D341Med (cell line): ENCODE results near the gene ADGRA1.
"Not testable (repeated sequence)": the region's sequence is repeated elsewhere in the genome, so short reads cannot be mapped to it uniquely, and the experiment has no call there.

Experiments
- DNase-seq: peaks from one replicate; pipeline ENCODE4 v3.0.0; 2012; ENCODE audit warnings: low spot score

ADGRA1 gene

DNA sequence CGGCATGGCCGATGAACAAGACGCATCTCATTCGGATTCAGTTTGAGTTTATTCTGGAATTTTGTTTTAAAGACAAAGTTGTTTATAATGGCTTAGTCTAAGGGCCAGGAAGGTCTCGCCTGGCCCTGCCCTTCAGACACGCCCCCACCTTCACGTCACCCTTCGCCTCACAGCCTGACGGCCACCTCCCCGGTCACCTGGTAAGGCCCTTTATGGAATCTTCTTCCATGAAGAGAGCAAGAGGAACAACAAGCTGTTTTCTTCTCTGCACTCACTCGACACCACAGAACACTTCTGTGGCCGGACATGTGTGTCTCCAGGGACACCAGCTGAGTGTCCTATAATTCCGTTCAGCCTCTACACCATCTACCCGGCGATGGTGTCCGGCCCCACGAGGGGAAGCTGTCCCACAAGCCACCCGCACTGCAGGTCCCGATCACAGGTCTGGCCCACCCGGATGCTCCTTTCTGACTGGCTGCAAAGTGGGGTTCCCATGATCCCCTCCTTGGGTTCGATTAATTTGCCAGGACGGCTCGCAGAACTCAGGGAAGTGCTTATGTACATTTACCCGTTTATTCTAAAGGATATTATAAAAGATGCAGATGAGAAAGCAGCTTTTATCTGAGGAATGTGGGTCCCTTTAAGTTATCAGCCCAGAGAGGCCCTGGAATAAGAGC, 54.9 kb downstream of the ADGRA1 start:
- DNase-seq, result no peak

- peak; percentile 4 for DNase-seq
Measured at GRCh38 chr10:133143200-133143533, 55.4 kb downstream of the ADGRA1 start.

- no peak for DNase-seq
Measured at GRCh38 chr10:133143546-133143945, 55.8 kb downstream of the ADGRA1 start.

- no peak for DNase-seq
Measured at GRCh38 chr10:133144771-133145170, 57.0 kb downstream of the ADGRA1 start.

GRCh38 chr10:133150226-133150625, 62.5 kb downstream of the ADGRA1 start:
- no peak for DNase-seq

DNA sequence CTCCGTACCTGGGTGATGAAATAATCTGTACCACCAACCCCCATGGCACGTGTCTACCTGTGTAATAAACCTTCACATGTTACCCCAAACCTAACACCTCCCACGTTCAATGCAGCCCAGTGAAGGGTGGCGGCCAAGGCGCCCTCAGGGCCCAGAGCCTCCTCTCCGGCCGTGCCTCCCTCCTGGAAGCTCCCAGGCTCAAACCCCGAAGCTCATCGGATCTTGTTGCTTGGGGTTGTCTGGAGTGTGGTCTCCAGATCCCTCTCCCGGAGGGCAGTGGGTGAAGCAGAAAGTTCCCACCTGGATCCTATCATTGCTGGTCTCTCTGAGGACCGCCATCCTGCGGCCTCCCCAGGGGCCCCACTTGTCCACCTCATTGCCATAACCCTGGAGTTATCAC, 62.9 kb downstream of the ADGRA1 start:
- DNase-seq, result no peak

GRCh38 chr10:133151071-133151470, 63.3 kb downstream of the ADGRA1 start:
- DNase-seq, result not testable (repeated sequence)

DNA sequence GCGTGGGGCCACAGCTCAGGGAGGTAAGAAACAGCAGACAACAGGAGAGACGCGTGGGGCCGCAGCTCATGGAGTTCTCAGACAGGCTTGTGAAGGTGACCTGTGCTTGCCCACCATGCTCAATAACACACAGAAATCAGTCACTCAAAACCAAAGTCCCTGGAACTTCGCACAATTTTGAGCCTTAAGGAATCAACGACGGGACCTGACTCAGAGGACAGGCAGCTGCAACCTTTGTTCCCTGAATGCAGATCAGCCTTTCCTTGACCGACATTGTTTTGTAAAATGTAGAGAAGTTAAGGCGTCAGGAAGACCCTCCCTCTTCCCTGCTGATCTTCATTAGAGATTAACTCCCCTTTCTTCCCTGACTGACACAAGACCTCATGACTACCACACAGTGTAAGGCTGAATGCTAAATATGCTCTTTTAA, 63.8 kb downstream of the ADGRA1 start:
- no peak for DNase-seq

GRCh38 chr10:133154411-133154810, 66.7 kb downstream of the ADGRA1 start:
- DNase-seq, result no peak

- no peak for DNase-seq
Measured at GRCh38 chr10:133154996-133155778, 67.5 kb downstream of the ADGRA1 start.

DNA sequence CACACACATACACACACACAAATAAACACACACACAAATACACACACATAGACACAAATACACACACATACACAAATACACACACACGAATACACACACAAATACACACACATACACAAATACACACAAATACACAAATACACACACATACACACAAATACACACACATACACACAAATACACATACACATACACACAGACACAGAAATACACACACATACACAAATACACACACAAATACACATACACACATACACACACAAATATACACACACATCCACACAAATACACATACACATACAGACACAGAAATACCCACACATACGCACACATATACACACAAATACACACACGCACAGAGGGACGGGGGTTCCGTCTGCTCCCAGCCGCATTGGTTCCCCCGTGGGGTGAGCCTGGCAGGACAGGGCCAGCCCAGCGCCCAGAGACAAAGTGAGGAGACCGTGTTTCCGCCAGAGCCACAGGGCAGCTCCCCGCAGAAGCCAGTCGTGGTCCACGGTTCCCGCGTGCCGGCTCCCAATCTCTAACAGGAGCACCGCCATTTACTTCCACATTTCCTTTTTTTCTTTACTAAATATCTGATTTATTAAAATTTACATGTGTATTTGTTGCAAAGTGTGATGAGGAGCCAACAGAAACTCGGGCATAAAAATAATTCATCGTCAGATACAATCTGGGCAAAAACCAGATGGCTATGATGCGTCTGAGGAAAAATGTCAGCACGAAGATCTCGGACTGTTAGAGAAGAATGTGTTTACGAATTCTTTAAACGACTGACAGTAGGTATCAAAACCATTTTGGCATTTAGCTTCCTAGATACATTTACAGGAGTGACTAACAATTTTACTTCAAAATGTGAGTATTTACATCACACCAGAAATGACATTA, 69.2 kb downstream of the ADGRA1 start:
- DNase-seq, result no peak

DNA sequence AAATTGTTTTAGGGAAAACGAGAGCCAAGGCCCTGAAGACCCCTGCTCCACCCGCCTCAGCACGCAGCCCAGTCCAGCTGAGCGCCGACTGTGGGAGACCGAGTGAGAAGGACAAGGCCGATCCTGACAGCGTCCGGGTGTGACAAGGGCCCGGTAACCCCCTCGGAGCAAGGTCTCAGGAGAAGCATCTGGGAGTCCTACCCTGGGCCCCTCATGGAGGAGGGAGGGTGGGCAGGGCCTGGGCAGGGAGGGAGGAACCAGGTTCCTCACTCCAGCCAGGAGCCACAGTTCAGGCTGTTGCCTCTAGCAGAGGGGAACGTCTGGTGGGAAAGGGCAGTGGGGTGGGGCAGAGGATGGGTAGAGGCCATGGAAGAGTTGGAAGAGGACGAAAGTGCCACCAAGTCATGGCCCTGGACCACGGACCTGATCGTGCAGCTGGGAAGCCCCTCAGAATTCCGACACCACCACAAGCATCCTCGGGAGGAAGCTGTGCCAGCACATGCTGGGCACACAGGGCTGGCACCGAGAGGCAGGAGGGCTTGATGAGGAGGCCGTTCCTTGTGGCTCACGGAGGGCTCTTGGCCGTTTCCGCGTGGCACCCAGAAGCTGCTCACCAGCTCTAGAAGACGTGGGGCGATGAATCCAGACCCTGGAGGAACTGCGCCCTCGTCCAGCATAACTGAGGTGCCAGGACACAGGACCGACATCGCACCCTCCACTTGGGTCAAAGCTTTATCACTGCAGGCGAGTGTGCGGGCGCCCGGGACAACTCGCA, 70.1 kb downstream of the ADGRA1 start:
- DNase-seq, result no peak

DNA sequence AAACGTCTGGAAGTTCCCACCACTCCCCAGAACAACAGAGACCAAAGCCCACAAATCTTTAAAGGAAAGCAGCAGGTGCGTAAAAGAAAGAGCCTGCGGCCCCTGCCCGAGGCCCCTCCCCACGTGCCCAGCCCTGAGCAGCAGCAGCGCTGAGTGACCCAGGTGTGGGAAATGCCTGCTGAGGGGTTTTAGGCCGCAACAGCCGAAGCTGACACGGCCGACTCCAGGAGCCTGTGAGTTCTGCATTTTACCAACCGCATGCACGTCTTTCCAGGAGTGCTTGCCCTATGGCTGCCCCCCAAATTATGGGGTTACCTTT, 70.7 kb downstream of the ADGRA1 start:
- no peak for DNase-seq

DNA sequence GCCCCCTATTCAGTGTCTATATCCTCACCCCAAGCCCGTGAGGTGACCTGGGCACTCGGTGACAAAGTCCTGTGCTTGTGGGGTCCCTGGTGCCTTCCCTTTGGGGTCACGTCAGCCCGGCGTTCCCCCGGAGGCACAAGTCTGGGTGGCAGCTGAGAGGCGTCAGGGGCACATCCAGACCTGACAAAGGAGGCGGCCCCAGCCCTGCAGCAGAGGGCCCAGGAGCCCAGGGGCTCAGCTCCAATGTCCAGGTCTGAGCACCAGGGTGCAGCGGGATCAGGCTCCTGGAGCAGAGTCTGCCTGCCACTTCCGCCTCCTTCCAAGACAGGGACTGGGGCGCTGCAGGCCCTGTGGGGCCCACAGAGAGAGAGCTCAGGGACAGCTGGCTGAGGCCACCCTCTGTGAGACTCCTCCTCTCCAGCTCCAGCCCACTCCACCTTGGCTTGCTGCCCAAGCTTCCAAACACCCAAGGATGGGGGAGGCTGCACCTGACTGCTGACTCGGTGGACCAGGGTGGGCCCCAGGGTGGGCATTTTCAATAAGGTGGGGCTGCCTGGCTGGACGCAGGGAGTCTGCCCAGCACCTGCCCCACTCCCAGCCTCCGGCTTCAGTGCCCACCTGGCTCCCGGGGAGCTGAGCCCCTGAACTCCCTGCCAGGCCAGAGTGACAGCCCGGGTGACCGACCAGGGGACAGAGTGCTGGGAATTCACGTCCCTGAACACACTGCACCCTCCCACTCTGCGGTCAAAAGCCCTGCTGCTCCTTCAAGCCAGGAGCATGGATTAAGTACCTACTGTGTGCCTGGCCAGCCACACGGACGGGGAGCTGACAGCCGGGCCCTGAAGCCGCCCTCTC, 71.3 kb downstream of the ADGRA1 start:
- no peak for DNase-seq

GRCh38 chr10:133159611-133159949, 71.9 kb downstream of the ADGRA1 start:
- DNase-seq, result no peak

GRCh38 chr10:133159950-133160825, 72.5 kb downstream of the ADGRA1 start, which contains the start of gene KNDC1:
Gene KNDC1 (plus strand): TSS chr10:133160219. CDS start chr10:133160468, 249 bp downstream.
- peak; percentile 70 for DNase-seq

- DNase-seq, result no peak
Measured at GRCh38 chr10:133160826-133161471, 73.2 kb downstream of the ADGRA1 start.

DNA sequence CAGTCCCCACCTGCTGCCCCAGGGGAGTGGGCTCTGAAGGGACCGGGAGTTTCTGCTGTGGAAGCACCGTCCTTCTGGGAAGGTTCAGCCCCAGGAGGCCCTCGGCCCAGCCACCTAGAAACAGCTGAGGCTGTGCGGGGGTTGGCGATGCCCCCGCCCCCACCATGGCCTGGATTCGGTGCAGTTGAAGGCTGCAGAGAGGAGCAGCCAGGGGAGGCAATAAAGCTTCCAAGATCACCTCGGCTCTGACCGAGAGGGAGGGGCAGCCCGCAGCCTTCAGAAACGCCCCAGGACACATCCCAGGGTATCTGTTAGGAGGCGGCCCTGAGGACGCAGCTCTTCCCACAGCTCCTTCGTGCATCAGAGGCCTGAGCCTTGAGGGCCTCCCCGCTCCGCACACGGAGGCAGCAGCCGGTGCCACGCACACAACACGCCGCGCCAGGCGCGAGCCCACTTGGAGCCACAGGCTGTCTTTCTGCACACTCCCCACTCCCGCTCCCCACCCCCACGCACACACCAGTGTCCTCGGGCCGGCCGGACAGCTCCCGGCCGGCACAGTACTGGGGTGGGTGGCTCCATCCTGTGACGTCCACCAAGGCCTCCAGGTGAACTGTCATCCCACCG, 73.9 kb downstream of the ADGRA1 start:
- no peak for DNase-seq
